Nucleus accumbens (tissue), 56 donors: ENCODE data around the gene TBCD.
A peak's percentile ranks its signal among the peaks of the same experiment; 100 is the strongest.

Experiments used
- DNase-seq, 56 donors: peaks; one replicate each; lab custom pipeline; 2025; lab: John Stamatoyannopoulos, UW

TBCD gene

GRCh38 chr17:82910770-82911169 lies 158.9 kb downstream of the TBCD start:
- no peak for DNase-seq

- peak in 1 of 56 donors; percentile 5 for DNase-seq
Observed at GRCh38 chr17:82911822-82912221, 160.0 kb downstream of the TBCD start.

GRCh38 chr17:82912484-82913089 lies 160.7 kb downstream of the TBCD start:
- no peak for DNase-seq

GRCh38 chr17:82913304-82914043 lies 161.6 kb downstream of the TBCD start:
- DNase-seq: no peak

GRCh38 chr17:82914375-82914774 lies 162.5 kb downstream of the TBCD start:
- no peak for DNase-seq

- DNase-seq: no peak
Observed at GRCh38 chr17:82915010-82915756, 163.3 kb downstream of the TBCD start.

GRCh38 chr17:82915757-82916027 lies 163.8 kb downstream of the TBCD start:
- DNase-seq: no peak

DNA sequence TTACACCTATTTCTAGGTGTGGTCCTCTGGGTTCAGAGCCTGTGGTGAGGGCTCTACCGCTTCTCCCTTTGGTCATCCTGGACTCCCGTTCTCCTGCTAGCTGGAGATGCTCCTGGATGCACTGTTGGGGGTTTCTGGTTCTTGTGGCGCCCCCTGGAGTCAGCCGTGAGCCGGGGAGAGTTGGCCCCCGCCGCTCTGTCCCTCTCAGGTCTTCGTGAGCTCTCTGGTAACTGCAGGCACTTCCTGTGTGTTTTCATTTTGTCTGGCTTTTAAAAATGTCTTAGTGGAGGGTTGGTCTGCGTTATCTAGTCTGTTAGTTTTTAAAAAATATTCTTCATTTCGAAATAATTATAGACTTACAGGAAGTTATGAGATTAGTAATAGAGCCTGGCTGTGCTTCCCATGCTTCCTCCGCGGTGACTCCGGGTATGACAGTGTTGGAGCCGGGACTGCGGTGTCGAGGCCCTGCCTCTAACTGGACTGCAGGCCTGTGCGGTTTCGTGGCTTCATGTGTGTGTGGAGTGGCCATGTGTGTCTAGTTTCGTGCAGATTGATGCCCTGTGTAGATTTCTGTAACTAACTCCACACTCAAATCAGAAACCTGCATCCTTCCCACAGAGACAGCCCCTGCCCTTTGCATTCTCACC lies 166.0 kb downstream of the TBCD start:
- no peak for DNase-seq

DNA sequence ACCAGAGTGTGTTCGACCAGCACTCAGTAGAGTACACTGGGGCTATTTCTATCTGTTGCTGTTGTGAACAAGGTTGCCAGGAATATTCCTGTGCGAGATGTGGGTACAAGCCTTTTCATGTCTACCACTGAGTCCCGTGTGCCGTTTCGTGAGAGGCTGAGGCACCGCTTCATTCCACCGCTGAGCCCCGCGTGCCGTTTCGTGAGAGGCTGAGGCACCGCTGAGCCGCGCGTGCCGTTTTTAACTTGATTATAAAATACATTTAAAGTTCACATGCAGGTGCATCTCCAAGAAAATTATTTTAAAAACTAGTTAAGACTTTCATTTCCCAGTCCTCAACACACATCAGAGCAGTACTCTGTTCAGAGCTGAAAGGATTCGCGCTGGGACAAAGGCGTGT lies 166.6 kb downstream of the TBCD start:
- no peak for DNase-seq

GRCh38 chr17:82920150-82920549 lies 168.3 kb downstream of the TBCD start:
- DNase-seq: peak in 23 of 56 donors; percentile 9 to 67 (median 32)

DNA sequence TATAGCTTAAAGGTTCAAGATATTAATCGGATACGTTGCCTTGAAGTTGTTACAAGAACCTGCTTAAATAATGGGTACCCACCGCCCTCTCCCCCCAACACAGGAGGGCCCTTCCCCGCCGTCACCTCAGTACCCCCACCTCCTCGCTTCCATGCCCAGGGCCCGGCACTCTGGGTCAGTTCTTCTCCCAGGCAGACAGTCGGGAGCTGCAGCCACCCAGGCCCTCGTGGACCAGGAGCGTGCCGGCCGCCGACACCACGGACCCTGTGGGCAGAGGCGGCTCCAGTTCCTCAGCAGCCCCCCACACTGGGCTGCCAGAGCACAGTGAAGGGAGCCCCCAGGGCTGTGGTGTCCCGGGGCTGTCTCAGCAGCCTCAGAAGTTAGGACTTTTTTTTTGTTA lies 168.8 kb downstream of the TBCD start:
- DNase-seq: no peak

DNA sequence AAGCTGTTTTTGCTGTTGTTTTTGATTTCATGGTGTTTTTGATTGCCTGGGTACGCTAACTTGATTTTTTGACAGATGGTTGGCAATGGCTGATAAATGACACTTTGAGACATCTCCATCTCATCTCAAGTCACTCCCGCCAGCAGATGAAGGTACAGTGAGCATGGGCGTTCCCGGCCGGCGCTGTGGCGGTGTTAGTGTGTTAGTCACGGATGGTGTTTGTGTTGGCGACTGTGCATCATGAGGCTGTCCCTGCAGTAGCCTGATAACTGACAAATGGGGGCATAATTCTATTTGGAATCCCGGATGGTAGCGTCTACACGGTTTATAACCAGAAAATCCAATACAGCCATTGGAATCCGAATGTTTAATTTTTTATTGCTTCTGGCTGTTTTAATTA lies 169.6 kb downstream of the TBCD start:
- DNase-seq: no peak

GRCh38 chr17:82922646-82923045 lies 170.8 kb downstream of the TBCD start:
- DNase-seq: no peak

- DNase-seq: no peak
Observed at GRCh38 chr17:82923366-82924113, 171.7 kb downstream of the TBCD start.

- DNase-seq: no peak
Observed at GRCh38 chr17:82924214-82924613, 172.3 kb downstream of the TBCD start.

DNA sequence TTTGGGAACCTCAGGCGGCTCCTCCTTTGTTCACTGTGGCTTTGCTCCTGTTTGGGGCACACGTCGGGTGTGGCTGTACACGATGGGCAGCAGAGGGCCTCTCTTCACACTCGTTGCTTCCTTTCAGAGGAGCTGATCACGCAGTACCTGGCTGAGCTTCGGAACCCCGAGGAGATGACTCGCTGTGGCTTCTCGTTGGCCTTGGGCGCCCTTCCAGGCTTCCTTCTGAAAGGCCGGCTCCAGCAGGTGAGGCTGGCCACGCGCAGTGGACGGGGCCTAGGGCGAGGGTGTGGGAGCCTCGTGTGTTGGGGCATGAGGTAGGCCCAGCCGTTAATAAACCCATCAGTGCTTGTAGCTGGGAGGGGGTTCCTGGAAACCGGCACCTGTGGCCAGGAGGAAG lies 172.9 kb downstream of the TBCD start:
- no peak for DNase-seq

- no peak for DNase-seq
Observed at GRCh38 chr17:82925336-82925735, 173.5 kb downstream of the TBCD start.

DNA sequence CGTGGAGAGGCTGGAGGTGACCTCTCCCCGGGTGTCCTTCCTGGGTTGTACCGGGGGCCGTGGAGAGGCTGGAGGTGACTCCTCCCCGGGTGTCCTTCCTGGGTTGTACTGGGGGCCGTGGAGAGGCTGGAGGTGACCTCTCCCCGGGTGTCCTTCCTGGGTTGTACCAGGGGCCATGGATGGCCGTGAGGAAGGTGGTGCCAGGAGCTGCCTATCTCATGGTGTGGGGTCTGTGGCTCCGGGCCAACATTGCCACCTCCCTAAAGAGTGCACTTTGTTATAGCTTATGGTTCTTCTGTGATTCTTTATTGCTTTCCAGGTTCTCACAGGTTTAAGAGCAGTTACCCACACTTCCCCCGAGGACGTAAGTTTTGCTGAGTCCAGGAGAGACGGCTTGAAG lies 174.2 kb downstream of the TBCD start:
- no peak for DNase-seq

DNA sequence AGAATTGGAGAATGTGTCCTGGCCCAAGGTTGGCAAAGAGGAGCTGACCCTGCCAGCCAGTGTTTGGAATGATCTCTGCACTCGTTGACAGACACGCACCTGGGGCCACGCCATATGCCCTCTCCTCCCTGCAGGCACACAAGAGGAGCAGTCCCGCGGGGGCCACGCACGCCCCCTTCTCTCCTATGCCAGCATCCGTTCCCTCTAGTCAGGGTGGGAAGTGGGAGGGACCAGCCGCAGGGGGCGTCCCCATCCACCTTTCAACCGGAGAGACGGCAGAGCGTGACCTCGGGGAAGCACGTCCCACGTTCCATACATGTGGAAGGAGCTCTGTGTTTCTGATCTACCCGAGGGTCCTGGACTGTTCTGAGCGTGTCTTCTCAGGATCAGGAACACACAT lies 174.9 kb downstream of the TBCD start:
- DNase-seq: no peak

GRCh38 chr17:82927311-82927660 lies 175.4 kb downstream of the TBCD start:
- no peak for DNase-seq
